SK-N-MC (cell line): ENCODE measurements around the gene CHD2.

Source experiments
- DNase-seq: peaks from one replicate; pipeline ENCODE4 v3.0.0-alpha.2; 2011; ENCODE audit warnings: low read depth, low spot score
- H3K27ac ChIP-seq: fragments of 200-600 bp; sonication (generic); 2 replicates; pipeline ENCODE4 v1.5.1; 2016; ENCODE audit warnings: mixed run types
- H3K36me3 ChIP-seq: fragments of 200-600 bp; sonication (generic); 2 replicates; pipeline ENCODE4 v1.6.1; 2017; ENCODE audit warnings: antibody characterized with exemption, low read length, mixed read lengths; ENCODE audit not compliant: insufficient read depth
- H3K4me3 ChIP-seq: fragments of 200-600 bp; sonication (generic); 2 replicates; pipeline ENCODE4 v1.5.1; 2016
- H3K9ac ChIP-seq: fragments of 200-600 bp; sonication (generic); 2 replicates; pipeline ENCODE4 v1.8.0; 2017; ENCODE audit warnings: mixed run types, mixed read lengths; ENCODE audit not compliant: insufficient read length
- H3K9me3 ChIP-seq: fragments of 200-600 bp; sonication (generic); 2 replicates; pipeline ENCODE4 v1.6.1; 2017; ENCODE audit warnings: low read depth, mild to moderate bottlenecking, antibody characterized with exemption, low read length, moderate library complexity, mixed read lengths
- EZH2 ChIP-seq: fragments of 200-600 bp; sonication (generic); IDR thresholded peaks from one replicate; pipeline ENCODE4 v1.6.1; 2017; ENCODE audit warnings: antibody characterized with exemption
- FOXP2 ChIP-seq: optimal IDR thresholded peaks from 2 replicates; pipeline ENCODE3; 2011; ENCODE audit warnings: mild to moderate bottlenecking, moderate library complexity; ENCODE audit not compliant: insufficient read depth; ENCODE audit errors: extremely low read length, control extremely low read depth
- POLR2AphosphoS5 ChIP-seq: IDR thresholded peaks from 2 replicates; pipeline ENCODE4 v1.6.1; 2012; ENCODE audit warnings: mild to moderate bottlenecking, low read depth, low read length, borderline replicate concordance

Gene CHD2

DNA sequence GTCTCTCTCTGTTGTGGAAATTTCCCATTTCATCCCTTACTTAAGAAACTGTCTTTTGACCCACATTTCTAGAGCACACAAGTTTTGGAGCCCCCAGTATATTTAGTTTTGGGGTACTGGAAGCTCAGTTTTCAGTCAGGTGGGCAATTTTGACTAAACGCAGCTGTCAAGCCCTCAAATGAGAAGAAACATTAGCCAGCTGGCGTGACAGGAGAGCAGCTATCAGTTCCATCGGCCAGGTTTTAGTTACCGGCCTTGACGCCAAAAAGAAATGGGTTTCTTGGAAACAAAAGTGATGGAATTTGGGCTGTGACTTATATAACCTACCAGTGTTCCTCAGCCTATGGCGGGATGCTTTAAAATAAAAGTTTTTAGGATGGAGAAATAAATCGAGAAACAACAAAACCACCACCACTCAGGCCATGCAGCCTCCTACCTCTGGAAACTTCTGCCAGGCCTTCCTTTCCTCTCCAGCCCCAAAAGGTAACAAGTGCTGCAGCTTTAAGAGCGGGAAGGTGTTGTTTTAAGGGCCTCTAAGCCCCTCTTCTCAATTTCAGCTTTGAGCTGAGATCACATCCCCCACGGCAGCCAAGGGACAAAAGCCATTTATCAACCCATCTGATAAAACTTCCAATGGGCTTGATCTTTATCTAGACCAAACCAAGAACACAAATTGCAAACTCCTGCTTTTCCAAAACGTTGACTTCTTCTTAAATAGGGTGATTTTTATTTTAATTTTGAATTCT, 170.6 kb downstream of the CHD2 start:
- Histone ChIP-seq H3K9me3 (no peaks in the 10 kb centered on the region), H3K36me3 (no peaks in the 10 kb centered on the region), H3K27ac (peak overlapping the region; percentile 83; the same call in 1 of the 2 replicates), H3K9ac (no peak overlapping the region), H3K4me3 (no peak overlapping the region)
- no peak for DNase-seq
- TF ChIP-seq EZH2: no peak
- TF ChIP-seq POLR2AphosphoS5: no peak
- no peak for TF ChIP-seq FOXP2

DNA sequence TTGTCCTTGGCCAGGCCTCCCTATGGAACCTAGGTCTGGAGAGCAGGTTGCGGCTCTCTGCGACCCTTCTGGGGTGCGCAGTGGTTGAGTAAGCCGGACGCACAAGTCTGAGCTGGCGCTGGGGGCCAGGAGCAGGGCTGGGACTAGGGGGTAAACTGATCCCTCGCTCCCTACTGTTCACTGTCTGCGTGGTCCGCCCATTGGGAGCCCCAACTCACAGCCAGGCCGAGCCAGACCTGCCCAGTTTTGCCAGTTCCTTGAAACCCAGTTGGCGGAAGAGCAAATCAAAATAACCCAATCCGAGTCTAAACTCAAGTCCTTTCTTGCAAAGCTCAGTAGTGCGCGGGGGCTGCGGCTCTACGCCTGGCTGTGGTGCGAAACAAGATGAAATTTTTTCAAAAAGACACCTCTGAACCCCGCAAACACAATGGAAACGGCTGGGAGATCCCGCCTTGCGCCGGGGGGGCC, 171.4 kb downstream of the CHD2 start:
- TF ChIP-seq POLR2AphosphoS5 (no peak), EZH2 (no peak), FOXP2 (no peak)
- DNase-seq: no peak
- no peaks in the 10 kb centered on the region for H3K36me3 ChIP-seq
- H3K4me3 ChIP-seq: peak overlapping the region; percentile 38
- peak overlapping the region; percentile 83 for H3K27ac ChIP-seq
- no peaks in the 10 kb centered on the region for H3K9me3 ChIP-seq
- H3K9ac ChIP-seq: peak overlapping the region; percentile 52

DNA sequence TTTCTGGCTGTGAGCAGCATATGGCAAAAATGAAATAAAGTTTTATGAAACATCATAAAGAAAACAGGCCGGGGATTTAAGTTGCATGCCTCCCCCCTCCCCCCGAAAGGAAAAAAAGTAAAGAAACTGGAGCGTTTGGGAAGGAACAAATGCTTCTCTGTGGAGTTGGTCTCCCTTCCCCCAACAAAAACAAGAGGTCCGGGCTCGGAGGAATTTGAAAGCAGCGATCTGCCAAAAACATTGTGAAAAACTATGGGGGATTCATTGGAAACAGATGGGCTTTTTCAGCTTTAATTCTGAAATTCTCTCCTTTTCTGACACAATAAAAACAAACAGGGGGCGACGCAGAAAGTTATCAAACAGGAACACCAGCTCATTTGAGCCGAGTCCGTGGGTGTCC, 171.9 kb downstream of the CHD2 start:
- H3K27ac ChIP-seq: peak overlapping the region; percentile 83
- DNase-seq: peak; percentile 16
- peak overlapping the region; percentile 52 for H3K9ac ChIP-seq
- H3K4me3 ChIP-seq: peak overlapping the region; percentile 38
- H3K36me3 ChIP-seq: no peaks in the 10 kb centered on the region
- H3K9me3 ChIP-seq: no peaks in the 10 kb centered on the region
- no peak for TF ChIP-seq EZH2
- TF ChIP-seq POLR2AphosphoS5: no peak
- TF ChIP-seq FOXP2: no peak

DNA sequence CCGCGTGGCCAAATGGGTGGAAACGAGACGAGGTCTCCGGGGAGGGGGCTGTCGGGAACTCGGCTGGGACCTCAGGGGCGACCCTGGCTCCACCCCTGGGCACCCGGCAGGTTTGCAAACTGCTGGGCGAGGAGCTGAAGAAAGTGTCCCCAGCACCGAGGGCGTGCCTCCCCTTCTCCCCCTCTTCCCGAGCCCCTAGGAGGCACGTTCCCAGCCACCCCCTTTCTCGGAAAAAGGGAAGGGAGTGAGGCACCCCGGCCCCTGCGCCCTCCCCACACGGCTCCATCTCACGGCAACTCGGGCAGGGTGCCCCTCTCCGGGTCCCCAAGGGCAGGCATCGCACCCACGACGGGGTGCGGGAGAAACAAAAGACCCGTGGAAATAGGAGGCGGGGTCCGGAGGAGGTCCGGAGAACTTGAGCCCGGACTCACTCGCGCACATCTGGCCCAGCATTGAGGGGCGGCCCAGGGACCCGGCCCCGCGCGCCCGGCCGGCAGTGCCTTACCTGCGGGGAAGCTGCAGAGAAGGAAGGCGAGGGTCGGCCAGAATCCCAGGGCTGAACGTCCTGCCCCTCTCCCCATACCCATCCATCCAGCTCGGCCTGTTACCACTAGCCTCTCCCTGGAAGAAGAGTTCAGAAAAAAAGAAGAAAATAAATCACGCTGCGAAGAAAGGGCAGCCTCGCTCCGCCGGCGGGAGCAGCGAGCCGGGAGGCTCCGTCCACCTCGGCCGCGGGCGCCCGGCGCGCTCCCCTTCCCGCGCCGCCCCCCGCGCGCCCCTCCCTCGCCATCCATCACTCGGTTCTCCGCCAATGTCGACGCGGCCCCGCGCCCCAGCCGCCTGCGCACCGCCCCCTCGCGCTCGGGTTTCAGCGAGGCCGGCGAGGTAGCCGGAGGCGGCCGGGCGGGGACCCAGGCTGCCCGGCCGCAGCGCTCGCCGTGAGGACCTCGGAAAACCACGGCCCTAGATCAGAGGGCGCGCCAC, 172.6 kb downstream of the CHD2 start:
- no peaks in the 10 kb centered on the region for H3K9me3 ChIP-seq
- peak overlapping the region; percentile 52 for H3K9ac ChIP-seq
- peak overlapping the region; percentile 27; the same call in 1 of the 2 replicates for H3K27ac ChIP-seq
- TF ChIP-seq FOXP2 (no peak), EZH2 (no peak), POLR2AphosphoS5 (no peak)
- H3K4me3 ChIP-seq: peak overlapping the region; percentile 38
- H3K36me3 ChIP-seq: no peaks in the 10 kb centered on the region
- DNase-seq: no peak

DNA sequence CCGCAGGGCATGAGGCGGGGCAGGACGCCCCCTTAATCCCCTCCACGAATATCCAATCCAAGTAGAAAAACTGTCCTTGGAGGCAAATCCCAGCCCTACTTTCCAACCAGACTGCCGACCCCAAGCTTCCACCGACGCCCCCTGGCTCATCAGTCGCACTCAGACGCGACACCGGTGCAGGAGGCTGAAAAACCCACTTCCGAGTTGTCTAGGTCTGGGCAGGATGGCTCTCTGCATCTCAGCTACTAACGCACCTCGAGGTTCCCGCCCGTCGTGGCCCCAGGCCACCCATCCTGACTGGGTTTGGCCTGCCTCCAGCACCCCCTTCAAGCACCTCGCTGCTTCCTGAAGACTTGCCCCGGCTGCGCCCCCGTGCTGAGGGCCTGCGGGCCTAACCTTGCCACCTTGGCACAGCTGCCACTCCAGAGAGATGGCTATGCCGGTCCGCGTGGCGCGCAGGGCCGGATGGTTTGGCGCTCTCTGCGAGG, 173.4 kb downstream of the CHD2 start:
- Histone ChIP-seq H3K9ac (no peak overlapping the region), H3K36me3 (no peaks in the 10 kb centered on the region), H3K9me3 (no peaks in the 10 kb centered on the region), H3K4me3 (no peak overlapping the region), H3K27ac (no peak overlapping the region)
- no peak for TF ChIP-seq FOXP2
- no peak for TF ChIP-seq EZH2
- TF ChIP-seq POLR2AphosphoS5: no peak
- no peak for DNase-seq

DNA sequence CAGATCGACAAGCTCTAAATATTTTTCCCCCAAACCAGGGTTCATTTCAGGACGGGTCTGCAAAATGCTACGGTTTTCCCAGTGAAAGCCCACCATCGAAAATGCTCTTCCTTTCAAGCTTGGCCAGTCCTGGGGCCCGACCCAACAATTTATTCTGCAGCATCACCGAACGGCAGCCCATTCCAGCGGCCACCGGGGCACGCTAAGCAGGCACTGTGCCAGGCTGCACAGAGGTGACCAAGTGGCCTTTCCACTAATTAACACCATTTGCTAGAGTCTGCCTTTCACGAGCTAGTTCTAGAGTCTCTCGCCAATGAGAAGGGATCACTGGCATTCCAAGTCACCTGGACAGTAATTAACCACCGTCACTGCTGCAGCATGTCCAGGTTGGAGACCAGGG, 174.5 kb downstream of the CHD2 start:
- Histone ChIP-seq H3K9me3 (no peaks in the 10 kb centered on the region), H3K9ac (no peak overlapping the region)
- TF ChIP-seq EZH2: no peak
- TF ChIP-seq FOXP2: no peak
- no peak for TF ChIP-seq POLR2AphosphoS5

DNA sequence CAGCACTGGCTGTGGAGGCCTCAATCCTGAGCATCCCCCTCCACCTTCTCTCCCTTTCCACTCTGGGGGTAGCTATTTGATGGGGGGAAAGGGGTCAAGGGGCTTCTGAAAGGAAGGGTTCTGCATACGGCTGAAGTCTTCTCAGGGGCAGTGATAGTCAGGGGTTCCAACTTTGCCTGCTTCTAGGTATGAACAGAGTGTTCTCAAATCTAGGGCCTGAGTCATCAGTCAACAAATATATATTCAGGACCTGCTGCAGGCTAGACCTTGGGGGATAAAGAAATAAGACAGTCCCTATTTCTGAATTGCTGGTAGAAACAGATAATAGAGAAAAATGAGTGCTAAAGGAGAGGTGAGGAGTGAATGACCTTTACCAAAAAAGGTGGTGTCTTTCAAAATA, 176.1 kb downstream of the CHD2 start:
- Histone ChIP-seq H3K27ac (no peak overlapping the region), H3K9me3 (no peaks in the 10 kb centered on the region), H3K4me3 (no peak overlapping the region), H3K36me3 (no peaks in the 10 kb centered on the region), H3K9ac (no peak overlapping the region)
- no peak for DNase-seq
- TF ChIP-seq EZH2 (no peak), POLR2AphosphoS5 (no peak), FOXP2 (no peak)

More for the DNA sequence above, 174.5 kb downstream of the CHD2 start:
- no peak overlapping the region for H3K27ac ChIP-seq
- no peak overlapping the region for H3K4me3 ChIP-seq
- H3K36me3 ChIP-seq: no peaks in the 10 kb centered on the region
- DNase-seq: no peak

DNA sequence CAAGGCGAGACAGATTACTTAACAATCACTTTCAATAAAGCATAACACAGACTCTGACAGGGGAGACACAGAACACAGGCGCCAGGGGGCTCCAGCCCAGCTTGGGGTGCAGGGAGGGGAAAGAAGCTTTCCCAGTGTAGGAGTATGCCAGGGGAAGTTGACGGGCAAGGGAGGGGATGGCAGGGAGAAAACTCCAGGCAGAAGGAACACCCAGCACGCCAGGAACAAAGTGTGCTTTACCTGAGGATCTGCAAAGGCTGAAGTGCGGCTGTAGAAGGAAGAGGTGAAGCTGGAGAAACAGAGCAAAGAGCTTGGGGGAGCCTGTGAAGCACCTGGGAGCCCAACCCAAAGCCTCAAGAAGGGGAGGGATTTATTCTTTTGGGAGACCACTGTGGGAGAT, 176.8 kb downstream of the CHD2 start:
- Histone ChIP-seq H3K9me3 (no peaks in the 10 kb centered on the region), H3K4me3 (no peak overlapping the region), H3K36me3 (no peaks in the 10 kb centered on the region), H3K9ac (no peak overlapping the region), H3K27ac (no peak overlapping the region)
- no peak for DNase-seq
- TF ChIP-seq EZH2: no peak
- no peak for TF ChIP-seq FOXP2
- no peak for TF ChIP-seq POLR2AphosphoS5
